K562 (cell line): ENCODE data around the gene CD151. TPM values are rescaled to one million over a fixed set of nuclear protein-coding genes. Genes with fewer than 3 reads are reported as not detected.

Experiments used
- CAMTA2 ChIP-seq: fragments of 250-450 bp; sonication (Bioruptor Pico); conservative IDR thresholded peaks from 2 replicates; pipeline ENCODE4 v1.5.1; 2022
- CBX3 ChIP-seq, 2 experiments: IDR thresholded peaks; 1 replicate in 1 of 2; 2 replicates in 1 of 2; pipeline ENCODE4 v1.6.1; 2012; ENCODE audit warnings: inconsistent platforms in 2 of 2, low read length in 2 of 2, borderline replicate concordance in 1 of 2, control low read depth in 1 of 2
- ETV5 ChIP-seq: sonication (generic); formaldehyde crosslinking; IDR thresholded peaks from 2 replicates; pipeline ENCODE4 v1.4.0; 2020; ENCODE audit warnings: low read depth, mild to moderate bottlenecking, missing genetic modification reagents
- KAT2B ChIP-seq: IDR thresholded peaks from one replicate; pipeline ENCODE4 v1.6.1; 2012; ENCODE audit warnings: low read depth, mild to moderate bottlenecking, control low read depth, inconsistent platforms, low read length, moderate library complexity
- MEF2A ChIP-seq: IDR thresholded peaks from 2 replicates; pipeline ENCODE4 v1.6.1; 2011; ENCODE audit warnings: low read depth, mild to moderate bottlenecking, low read length, moderate library complexity; ENCODE audit not compliant: control insufficient read depth
- RAD21 ChIP-seq, 2 experiments: fragments of 250-450 bp in 1 of 2; fragments of 450-650 bp in 1 of 2; sonication (Bioruptor Pico) in 1 of 2; formaldehyde crosslinking in 1 of 2; IDR thresholded peaks in 1 of 2; conservative IDR thresholded peaks in 1 of 2; 2 replicates each; pipeline versions ENCODE4 v1.4.0 to v1.8.0; 2020 to 2022; ENCODE audit warnings: mild to moderate bottlenecking in 2 of 2, moderate library complexity in 1 of 2
- RCOR1 ChIP-seq, 2 experiments: IDR thresholded peaks; 2 replicates each; pipeline ENCODE4 v1.6.1; 2012; ENCODE audit warnings: low read depth in 2 of 2, low read length in 2 of 2, borderline replicate concordance in 1 of 2, improper control_type of control experiment in 1 of 2
- SLC30A9 ChIP-seq: fragments of 250-450 bp; sonication (Bioruptor Pico); IDR thresholded peaks from 2 replicates; pipeline ENCODE4 v1.8.0; 2022; ENCODE audit warnings: mild to moderate bottlenecking, moderate library complexity
- SMARCA4 ChIP-seq: fragments of 450-650 bp; IDR thresholded peaks from 2 replicates; pipeline ENCODE4 v1.6.1; 2016
- ZNF253 ChIP-seq: fragments of 250-450 bp; sonication (Bioruptor Pico); conservative IDR thresholded peaks from 2 replicates; pipeline ENCODE4 v1.6.1; 2021; ENCODE audit warnings: mild to moderate bottlenecking
- polyA plus RNA-seq, 8 experiments: library from polyadenylated mRNA; depleted of rRNA in 4 of 8; stranded (reverse) in 5 of 8; unstranded in 3 of 8; fragments of >200 nt; fragmentation: Nextera tagmentation in 2 of 8; fragmentation: Illumina TruSeq in 1 of 8; extraction: Ambion mirVana in 2 of 8; extraction: Trizol in 1 of 8; gene quantifications; 2 replicates each; pipeline versions ENCODE4 v1.2.1 to v1.2.3, GENCODE V29; 2011 to 2014; ENCODE audit warnings: inconsistent platforms in 1 of 8, missing spikeins in 1 of 8
- total RNA-seq, 7 experiments: library from RNA; depleted of rRNA in 6 of 7; stranded (reverse); fragments of >200 nt in 6 of 7; fragmentation: Illumina TruSeq in 2 of 7; extraction: Trizol in 2 of 7; gene quantifications; 2 replicates each; pipeline versions ENCODE4 v1.2.1 to v1.2.3, GENCODE V29; 2011 to 2021; ENCODE audit warnings: low replicate concordance in 1 of 7
- TF ChIP-seq, protein P1 (sequence below): fragments of 450-650 bp; conservative IDR thresholded peaks from 2 replicates; pipeline ENCODE4 v1.6.1; 2016; ENCODE audit warnings: missing genetic modification characterization, low read depth, mild to moderate bottlenecking, control low read depth, missing compliant biosample characterization
- TF ChIP-seq, protein P2 (sequence below): sonication (generic); formaldehyde crosslinking; IDR thresholded peaks from 2 replicates; pipeline ENCODE4 v1.8.1; 2023; ENCODE audit warnings: mild to moderate bottlenecking, missing genetic modification reagents

CD151 gene
- total and polyA plus RNA-seq, 9 of the 15 experiments (the other 6 are each of a cell fraction or from before 2014, with no cell fraction given): 2.3 to 187 (median 140) TPM

DNA sequence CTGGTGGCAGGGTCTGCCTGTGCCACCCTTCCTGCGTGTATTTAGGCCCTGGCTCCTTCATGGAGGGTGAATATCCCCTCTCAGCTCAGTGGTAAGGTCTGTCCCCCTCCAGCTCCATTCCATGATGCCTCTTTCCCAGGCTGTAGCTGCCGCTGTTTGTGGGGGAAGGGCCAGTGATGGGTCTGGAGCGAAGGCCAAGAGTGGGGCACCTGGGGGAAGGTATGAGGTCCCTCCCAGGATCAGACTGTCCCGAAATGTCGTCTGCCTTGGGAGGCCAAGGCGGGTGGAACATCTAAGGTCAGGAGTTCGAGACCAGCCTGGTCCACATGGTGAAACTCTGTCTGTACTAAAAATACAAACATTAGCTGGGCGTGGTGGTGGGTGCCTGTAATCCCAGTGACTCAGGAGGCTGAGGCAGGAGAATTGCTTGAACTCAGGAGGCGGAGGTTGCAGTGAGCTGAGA is 1.1 kb downstream of the CD151 start (continued):
- TF ChIP-seq MEF2A: no peak
- TF ChIP-seq RCOR1 (IDR thresholded peaks at IDR 0.05; ENCODE audit: borderline replicate concordance in 1 of 2, low read depth in 2 of 2, low read length in 2 of 2): no peak
- TF ChIP-seq, protein P1, sequence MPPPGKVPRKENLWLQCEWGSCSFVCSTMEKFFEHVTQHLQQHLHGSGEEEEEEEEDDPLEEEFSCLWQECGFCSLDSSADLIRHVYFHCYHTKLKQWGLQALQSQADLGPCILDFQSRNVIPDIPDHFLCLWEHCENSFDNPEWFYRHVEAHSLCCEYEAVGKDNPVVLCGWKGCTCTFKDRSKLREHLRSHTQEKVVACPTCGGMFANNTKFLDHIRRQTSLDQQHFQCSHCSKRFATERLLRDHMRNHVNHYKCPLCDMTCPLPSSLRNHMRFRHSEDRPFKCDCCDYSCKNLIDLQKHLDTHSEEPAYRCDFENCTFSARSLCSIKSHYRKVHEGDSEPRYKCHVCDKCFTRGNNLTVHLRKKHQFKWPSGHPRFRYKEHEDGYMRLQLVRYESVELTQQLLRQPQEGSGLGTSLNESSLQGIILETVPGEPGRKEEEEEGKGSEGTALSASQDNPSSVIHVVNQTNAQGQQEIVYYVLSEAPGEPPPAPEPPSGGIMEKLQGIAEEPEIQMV (tag): no peak
- TF ChIP-seq CBX3 (IDR thresholded peaks at IDR 0.05; ENCODE audit: borderline replicate concordance in 1 of 2, low read length in 2 of 2): no peak
- no peak for TF ChIP-seq KAT2B
- TF ChIP-seq ZNF253 (CRISPR knock-in tag): no peak
- no peak for TF ChIP-seq SLC30A9 (CRISPR knock-in tag)
- no peak for TF ChIP-seq ETV5
- peak; percentile 19; the same call in 1 of the 2 replicates for TF ChIP-seq SMARCA4
- TF ChIP-seq RAD21 (CRISPR knock-in tag; conservative IDR thresholded peaks at IDR 0.05 in 1 of 2, IDR thresholded peaks at IDR 0.05 in 1 of 2): no peak
- TF ChIP-seq CAMTA2 (CRISPR knock-in tag): no peak
- TF ChIP-seq, protein P2, sequence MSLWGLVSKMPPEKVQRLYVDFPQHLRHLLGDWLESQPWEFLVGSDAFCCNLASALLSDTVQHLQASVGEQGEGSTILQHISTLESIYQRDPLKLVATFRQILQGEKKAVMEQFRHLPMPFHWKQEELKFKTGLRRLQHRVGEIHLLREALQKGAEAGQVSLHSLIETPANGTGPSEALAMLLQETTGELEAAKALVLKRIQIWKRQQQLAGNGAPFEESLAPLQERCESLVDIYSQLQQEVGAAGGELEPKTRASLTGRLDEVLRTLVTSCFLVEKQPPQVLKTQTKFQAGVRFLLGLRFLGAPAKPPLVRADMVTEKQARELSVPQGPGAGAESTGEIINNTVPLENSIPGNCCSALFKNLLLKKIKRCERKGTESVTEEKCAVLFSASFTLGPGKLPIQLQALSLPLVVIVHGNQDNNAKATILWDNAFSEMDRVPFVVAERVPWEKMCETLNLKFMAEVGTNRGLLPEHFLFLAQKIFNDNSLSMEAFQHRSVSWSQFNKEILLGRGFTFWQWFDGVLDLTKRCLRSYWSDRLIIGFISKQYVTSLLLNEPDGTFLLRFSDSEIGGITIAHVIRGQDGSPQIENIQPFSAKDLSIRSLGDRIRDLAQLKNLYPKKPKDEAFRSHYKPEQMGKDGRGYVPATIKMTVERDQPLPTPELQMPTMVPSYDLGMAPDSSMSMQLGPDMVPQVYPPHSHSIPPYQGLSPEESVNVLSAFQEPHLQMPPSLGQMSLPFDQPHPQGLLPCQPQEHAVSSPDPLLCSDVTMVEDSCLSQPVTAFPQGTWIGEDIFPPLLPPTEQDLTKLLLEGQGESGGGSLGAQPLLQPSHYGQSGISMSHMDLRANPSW (CRISPR knock-in tag): no peak
